Progenitor cell of endocrine pancreas (in vitro differentiated cells): ENCODE measurements around the gene PGAP3. TPM values are rescaled to one million over a fixed set of nuclear protein-coding genes. Genes with fewer than 3 reads are reported as not detected.

Experiments used
- DNase-seq: peaks from one replicate; pipeline ENCODE4 v3.0.0; 2021; ENCODE audit warnings: low spot score; ENCODE audit not compliant: unreplicated experiment
- H3K27ac Mint-ChIP-seq: 2 replicates; pipeline ENCODE4 v1.8.0; 2021; ENCODE audit warnings: mild to moderate bottlenecking, moderate library complexity, mixed read lengths
- H3K27me3 Mint-ChIP-seq: 2 replicates; pipeline ENCODE4 v1.8.0; 2021; ENCODE audit warnings: mixed read lengths
- H3K36me3 Mint-ChIP-seq: 2 replicates; pipeline ENCODE4 v1.8.0; 2022; ENCODE audit warnings: mixed read lengths; ENCODE audit not compliant: insufficient read depth
- H3K4me1 Mint-ChIP-seq: 2 replicates; pipeline ENCODE4 v1.8.0; 2021; ENCODE audit warnings: low read depth, mixed read lengths
- H3K4me3 Mint-ChIP-seq: 2 replicates; pipeline ENCODE4 v1.8.0; 2021; ENCODE audit warnings: low read depth, mild to moderate bottlenecking, moderate library complexity, mixed read lengths
- H3K9me3 Mint-ChIP-seq: 2 replicates; pipeline ENCODE4 v1.8.0; 2021; ENCODE audit warnings: low read depth, mixed read lengths
- CTCF ChIP-seq: fragments of 200-600 bp; sonication (generic); IDR thresholded peaks from one replicate; pipeline ENCODE4 v1.5.0; 2021; ENCODE audit warnings: antibody characterized with exemption, mild to moderate bottlenecking; ENCODE audit not compliant: unreplicated experiment
- total RNA-seq: library from RNA; stranded (reverse); gene quantifications from 2 replicates; pipeline ENCODE4 v1.2.1, GENCODE V29; 2021

PGAP3 gene
- total RNA-seq, 1 donor from 2014 or later, result 40.1 TPM

- peaks cover 11% of the 10 kb centered on the region for H3K36me3 Mint-ChIP-seq
- no peak for DNase-seq
- H3K27ac Mint-ChIP-seq, result no peak overlapping the region
- no peaks in the 10 kb centered on the region for H3K27me3 Mint-ChIP-seq
- H3K4me3 Mint-ChIP-seq, result no peak overlapping the region
- no peaks in the 10 kb centered on the region for H3K9me3 Mint-ChIP-seq
- H3K4me1 Mint-ChIP-seq, result peaks cover 4% of the 10 kb centered on the region
- TF ChIP-seq CTCF, result no peak
These were observed 22.4 kb upstream of the PGAP3 start for GRCh38 chr17:39709998-39710964.

- Mint-ChIP-seq H3K4me1 (peaks cover 10% of the 10 kb centered on the region), H3K4me3 (no peak overlapping the region), H3K36me3 (peaks cover 12% of the 10 kb centered on the region), H3K9me3 (no peaks in the 10 kb centered on the region), H3K27ac (no peak overlapping the region), H3K27me3 (no peaks in the 10 kb centered on the region)
- no peak for DNase-seq
- no peak for TF ChIP-seq CTCF
These were observed 21.6 kb upstream of the PGAP3 start for GRCh38 chr17:39709319-39709997.

- no peaks in the 10 kb centered on the region for H3K9me3 Mint-ChIP-seq
- H3K4me1 Mint-ChIP-seq, result peaks cover 30% of the 10 kb centered on the region
- no peak overlapping the region for H3K4me3 Mint-ChIP-seq
- peak overlapping the region; percentile 88 for H3K27ac Mint-ChIP-seq
- no peak for TF ChIP-seq CTCF
- H3K36me3 Mint-ChIP-seq, result peaks cover 6% of the 10 kb centered on the region
- DNase-seq, result no peak
- H3K27me3 Mint-ChIP-seq, result no peaks in the 10 kb centered on the region
These were observed 19.1 kb upstream of the PGAP3 start for GRCh38 chr17:39706921-39707337.

GRCh38 chr17:39706383-39706782 is 18.5 kb upstream of the PGAP3 start:
- peaks cover 6% of the 10 kb centered on the region for H3K36me3 Mint-ChIP-seq
- no peaks in the 10 kb centered on the region for H3K9me3 Mint-ChIP-seq
- no peak for DNase-seq
- H3K27me3 Mint-ChIP-seq, result no peaks in the 10 kb centered on the region
- peaks cover 35% of the 10 kb centered on the region for H3K4me1 Mint-ChIP-seq
- H3K27ac Mint-ChIP-seq, result no peak overlapping the region
- no peak for TF ChIP-seq CTCF
- no peak overlapping the region for H3K4me3 Mint-ChIP-seq

- Mint-ChIP-seq H3K27ac (no peak overlapping the region), H3K4me3 (no peak overlapping the region), H3K36me3 (peaks cover 6% of the 10 kb centered on the region), H3K9me3 (no peaks in the 10 kb centered on the region), H3K27me3 (no peaks in the 10 kb centered on the region), H3K4me1 (peaks cover 40% of the 10 kb centered on the region)
- TF ChIP-seq CTCF, result no peak
- no peak for DNase-seq
These were observed 18.0 kb upstream of the PGAP3 start for GRCh38 chr17:39705786-39706348.
